KBM-7 (cell line): ENCODE results near the gene USP12.
"Not testable (repeated sequence)": the region's sequence is repeated elsewhere in the genome, so short reads cannot be mapped to it uniquely, and the experiment has no call there.

Experiments
- DNase-seq: peaks from one replicate; pipeline ENCODE4 v3.0.0-alpha.2; 2015
- in situ Hi-C: fragments of 300-500 bp; cut with MboI; formaldehyde crosslinking; loops from 2 replicates; pipeline ENCODE4 v1.14.3; 2020; ENCODE audit warnings: low sequenced_read_pairs, low pct_unique_long_range_greater_than_20kb, mixed read lengths

Gene USP12

DNA sequence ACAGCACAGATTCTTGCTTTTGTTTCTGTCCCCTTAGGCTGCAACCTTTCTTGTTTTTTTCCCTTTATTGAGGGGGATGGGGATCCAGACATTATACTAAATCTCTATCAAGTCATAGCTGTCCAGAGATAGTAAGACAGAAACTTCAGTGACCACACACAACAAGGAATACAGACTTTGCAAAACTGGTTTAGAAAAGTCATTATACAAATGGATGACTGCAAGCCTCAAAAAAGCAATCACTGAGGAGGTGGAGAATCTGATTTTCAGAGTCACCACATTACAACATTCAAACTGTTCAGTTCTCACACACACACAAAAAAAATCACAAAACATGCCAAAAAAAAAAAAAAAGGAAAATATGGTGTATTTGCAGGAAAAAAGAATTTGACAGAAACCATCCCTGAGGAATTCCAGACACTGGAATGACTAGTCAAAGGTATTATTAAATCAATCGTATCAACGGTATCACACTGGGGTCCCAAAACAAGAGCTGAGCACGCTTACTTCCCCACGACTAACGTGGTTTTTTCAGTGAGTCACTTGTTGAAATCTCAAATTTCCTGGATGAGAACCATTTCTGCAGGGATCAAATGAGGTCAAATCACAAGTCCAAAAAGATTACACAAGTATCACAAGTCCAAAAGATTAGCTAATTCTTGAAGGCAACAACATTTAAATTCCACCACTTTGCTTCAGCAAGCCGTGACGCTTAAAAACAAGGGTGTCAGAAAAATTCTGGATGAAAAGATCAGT, 41.2 kb downstream of the USP12 start:
- DNase-seq = no peak
- in situ Hi-C loops = no loop called here

GRCh38 chr13:27128825-27129627, 42.6 kb downstream of the USP12 start:
- in situ Hi-C loops = no loop called here
- no peak for DNase-seq

DNA sequence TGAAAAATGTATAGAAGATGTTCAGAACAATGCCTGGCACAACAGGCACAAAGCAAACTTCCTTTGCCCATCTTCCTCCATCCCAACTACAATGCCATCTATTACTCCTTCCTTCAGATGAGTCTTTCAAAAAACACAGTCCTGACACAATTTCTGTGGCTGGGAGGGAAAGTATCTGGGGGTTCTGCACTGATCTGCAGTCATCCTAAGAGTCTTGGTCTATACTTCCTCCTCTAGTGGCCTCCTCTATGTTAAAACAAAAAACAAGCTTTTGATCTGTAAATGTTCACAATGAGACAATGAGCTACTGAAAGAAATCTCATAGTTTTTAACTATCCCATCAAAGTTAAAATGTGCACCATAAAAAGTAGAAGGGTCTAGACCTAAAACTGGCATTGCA, 44.8 kb downstream of the USP12 start:
- in situ Hi-C loops = no loop called here
- no peak for DNase-seq

DNA sequence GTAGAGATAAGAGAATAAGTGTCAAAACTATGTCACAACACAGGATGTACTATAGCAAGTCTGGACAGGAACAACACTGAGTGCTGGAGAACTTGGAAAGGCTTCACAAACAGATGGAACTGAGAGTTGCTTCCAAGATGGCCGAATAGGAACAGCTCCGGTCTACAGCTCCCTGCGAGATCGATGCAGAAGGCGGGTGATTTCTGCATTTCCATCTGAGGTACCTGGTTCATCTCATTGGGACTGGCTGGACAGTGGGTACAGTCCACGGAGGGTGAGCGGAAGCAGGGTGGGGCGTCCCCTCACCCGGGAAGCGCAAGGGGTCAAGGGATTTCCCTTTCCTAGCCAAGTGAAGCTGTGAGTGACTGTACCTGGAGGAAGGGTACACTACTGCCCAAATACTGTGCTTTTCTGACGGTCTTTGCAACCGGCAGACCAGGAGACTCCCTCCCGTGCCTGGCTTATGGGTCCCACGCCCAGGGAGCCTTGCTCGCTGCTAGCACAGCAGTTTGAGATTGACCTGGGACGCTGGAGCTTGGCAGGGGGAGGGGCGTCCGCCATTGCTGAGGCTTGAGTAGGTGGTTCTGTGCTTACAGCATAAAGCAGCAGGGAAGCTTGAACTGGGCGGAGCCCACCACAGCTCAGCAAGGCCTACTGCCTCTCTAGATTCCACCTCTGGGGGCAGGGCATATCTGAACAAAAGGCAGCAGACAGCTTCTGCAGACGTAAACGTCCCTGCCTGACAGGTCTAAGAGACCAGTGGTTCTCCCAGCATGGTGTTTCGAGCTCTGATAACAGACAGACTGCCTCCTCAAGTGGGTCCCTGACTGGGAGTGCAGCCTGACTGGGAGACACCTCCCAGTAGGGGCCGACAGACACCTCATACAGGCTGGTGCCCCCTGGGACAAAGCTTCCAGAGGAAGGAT, 46.0 kb downstream of the USP12 start:
- no peak for DNase-seq
- in situ Hi-C loops = no loop called here

DNA sequence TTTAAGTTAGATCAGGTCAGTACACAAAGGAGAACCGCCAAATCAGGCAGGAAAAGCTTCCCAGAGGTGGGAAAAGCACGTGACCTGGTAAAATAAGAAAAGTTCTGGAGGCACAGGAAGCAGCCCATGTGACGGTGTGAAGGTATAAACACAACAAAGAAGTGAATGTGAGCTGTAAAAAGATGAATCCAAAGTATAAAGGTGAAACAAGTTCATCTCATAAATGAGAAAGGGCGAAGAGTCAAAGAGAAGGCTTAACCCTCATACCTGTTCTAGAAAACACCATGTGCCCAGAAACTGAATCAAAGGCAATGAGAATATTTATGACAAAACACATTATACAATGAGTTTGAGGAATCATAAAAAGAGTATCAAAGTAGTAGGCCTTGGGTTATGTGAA, 47.0 kb downstream of the USP12 start:
- in situ Hi-C loops = no loop called here
- no peak for DNase-seq

DNA sequence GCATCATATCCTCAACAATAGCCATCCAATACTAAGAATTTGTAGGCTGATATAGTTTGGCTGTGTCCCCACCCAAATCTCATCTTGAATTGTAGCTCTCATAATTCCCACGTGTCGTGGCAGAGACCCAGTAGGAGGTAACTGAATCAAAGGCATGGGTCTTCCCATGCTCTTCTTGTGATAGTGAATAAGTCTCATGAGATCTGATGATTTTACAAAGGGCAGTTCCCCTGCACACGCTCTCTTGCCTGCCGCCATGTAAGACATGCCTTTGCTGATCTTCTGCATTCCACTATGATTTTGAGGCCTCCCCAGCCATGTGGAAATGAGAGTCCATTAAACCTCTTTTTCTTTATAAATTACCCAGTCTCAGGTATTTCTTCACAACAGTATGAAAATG, 48.2 kb downstream of the USP12 start:
- in situ Hi-C loops, DNase-seq: not testable (repeated sequence)

DNA sequence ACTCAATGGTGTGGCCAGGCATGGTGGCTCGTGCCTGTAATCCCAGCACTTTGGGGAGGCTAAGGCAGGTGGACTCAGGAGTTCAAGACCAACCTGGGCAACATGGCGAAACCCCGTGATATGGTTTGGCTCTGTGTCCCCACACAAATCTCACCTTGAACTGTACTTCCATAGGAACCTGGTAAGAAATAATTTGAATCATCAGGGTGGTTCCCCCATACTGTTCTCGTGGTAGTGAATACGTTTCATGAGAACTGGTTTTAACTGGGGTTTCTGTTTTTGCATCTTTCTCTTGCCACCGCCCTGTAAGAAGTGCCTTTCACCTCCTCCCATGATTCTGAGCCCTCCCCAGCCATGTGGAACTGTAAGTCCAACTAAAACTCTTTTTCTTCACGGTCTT, 49.6 kb downstream of the USP12 start:
- no peak for DNase-seq
- in situ Hi-C loops = no loop called here

- in situ Hi-C loops = no loop called here
- no peak for DNase-seq
Measured at GRCh38 chr13:27120811-27121210, 50.8 kb downstream of the USP12 start.

- no peak for DNase-seq
- in situ Hi-C loops = no loop called here
Measured at GRCh38 chr13:27120011-27120410, 51.6 kb downstream of the USP12 start.

GRCh38 chr13:27118428-27119054, 53.1 kb downstream of the USP12 start:
- no peak for DNase-seq
- in situ Hi-C loops = no loop called here

- in situ Hi-C loops = no loop called here
- no peak for DNase-seq
Measured at GRCh38 chr13:27117952-27118351, 53.7 kb downstream of the USP12 start.

GRCh38 chr13:27117158-27117557, 54.5 kb downstream of the USP12 start:
- in situ Hi-C loops = no loop called here
- DNase-seq = no peak

- DNase-seq = no peak
- in situ Hi-C loops = no loop called here
Measured at GRCh38 chr13:27113436-27113835, 58.2 kb downstream of the USP12 start.

GRCh38 chr13:27112006-27112405, 59.6 kb downstream of the USP12 start:
- in situ Hi-C loops = no loop called here

GRCh38 chr13:27110056-27110746, 61.4 kb downstream of the USP12 start:
- DNase-seq = no peak
- in situ Hi-C loops = no loop called here

More at GRCh38 chr13:27112006-27112405, 59.6 kb downstream of the USP12 start:
- no peak for DNase-seq

DNA sequence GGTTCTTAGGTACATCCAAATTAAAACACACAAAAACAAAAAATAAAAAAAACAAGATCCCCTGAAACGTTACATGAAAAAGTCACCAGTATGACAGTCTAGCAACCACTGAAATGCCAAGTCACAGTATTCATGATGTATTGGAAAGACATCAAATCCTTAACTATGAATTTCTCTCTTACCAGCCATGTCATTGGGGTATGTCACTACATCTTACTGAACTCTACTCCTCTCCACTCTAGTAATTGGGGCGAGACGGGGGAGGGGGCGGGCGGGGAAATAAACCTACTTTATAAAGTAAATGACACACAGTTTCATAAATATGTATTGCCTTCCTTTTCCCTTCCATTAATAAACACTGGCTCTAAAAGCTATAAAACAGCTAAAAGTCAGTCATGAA, 65.5 kb downstream of the USP12 start:
- in situ Hi-C loops = no loop called here
- no peak for DNase-seq

- in situ Hi-C loops = no loop called here
- DNase-seq = no peak
Measured at GRCh38 chr13:27104606-27105005, 67.0 kb downstream of the USP12 start.

DNA sequence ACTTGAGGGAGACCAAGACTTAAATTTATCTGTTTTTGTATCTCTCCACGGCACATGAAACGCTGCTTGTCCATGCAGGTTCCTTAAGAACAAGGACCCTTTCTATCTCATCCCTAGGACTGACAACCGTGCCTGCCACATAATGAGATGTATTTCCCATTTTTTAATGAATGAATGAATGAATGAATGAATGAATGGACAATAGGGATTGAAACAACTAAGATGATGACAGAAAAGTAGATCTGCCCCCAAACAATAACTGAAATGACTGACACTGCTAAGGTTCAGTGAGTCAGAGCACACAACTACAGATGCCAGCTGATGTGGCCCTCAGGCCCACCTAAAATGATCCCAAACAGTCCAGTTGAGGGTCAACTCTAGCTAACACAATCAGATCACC, 69.8 kb downstream of the USP12 start:
- DNase-seq = no peak
- in situ Hi-C loops = no loop called here

DNA sequence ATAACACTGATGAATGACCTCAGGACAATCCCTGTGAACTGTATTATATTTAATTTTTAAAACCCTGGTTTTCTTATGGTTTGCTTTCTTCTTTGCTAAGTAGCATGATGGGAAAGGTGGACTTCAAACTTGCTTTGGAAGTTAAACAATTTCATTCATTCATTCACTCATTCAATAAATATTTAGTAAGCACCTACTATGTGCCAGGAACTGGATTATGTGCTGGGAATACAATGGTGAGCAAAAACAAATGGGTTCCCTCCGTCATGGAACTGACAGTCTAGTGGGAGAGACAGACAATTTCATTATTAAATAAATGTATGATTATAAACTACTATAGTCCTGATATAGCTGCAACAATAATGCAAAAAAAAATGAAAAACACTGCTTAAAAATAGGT, 70.3 kb downstream of the USP12 start:
- in situ Hi-C loops = no loop called here
- no peak for DNase-seq
